Erythroblast (primary cell): Measurements from ENCODE around the gene RSU1.
A peak's percentile ranks its signal among the peaks of the same experiment; 100 is the strongest.

Experiments used
- DNase-seq, 2 experiments: peaks; one replicate each; lab custom pipeline; 2025; lab: John Stamatoyannopoulos, UW
- GATA1 ChIP-seq: IDR thresholded peaks from 2 replicates; pipeline ENCODE4 v1.6.1; 2011; ENCODE audit warnings: low read depth, mild to moderate bottlenecking, control low read depth, low read length, moderate library complexity
- POLR2A ChIP-seq: IDR thresholded peaks from 2 replicates; pipeline ENCODE4 v1.6.1; 2011; ENCODE audit warnings: mild to moderate bottlenecking, low read length

The RSU1 gene

GRCh38 chr10:16632996-16633395 is 184.2 kb downstream of the RSU1 start:
- DNase-seq = no peak
- no peak for TF ChIP-seq GATA1
- TF ChIP-seq POLR2A = no peak

GRCh38 chr10:16626697-16627096 is 190.5 kb downstream of the RSU1 start:
- DNase-seq = no peak
- TF ChIP-seq POLR2A (no peak), GATA1 (no peak)

GRCh38 chr10:16612981-16613355 is 204.3 kb downstream of the RSU1 start:
- no peak for TF ChIP-seq POLR2A
- no peak for TF ChIP-seq GATA1
- no peak for DNase-seq

- no peak for TF ChIP-seq POLR2A
- TF ChIP-seq GATA1 = no peak
- DNase-seq = peak; percentile 44 to 55
These were observed 204.9 kb downstream of the RSU1 start for GRCh38 chr10:16612115-16612980.

GRCh38 chr10:16611037-16611436 is 206.2 kb downstream of the RSU1 start:
- DNase-seq = no peak
- no peak for TF ChIP-seq GATA1

- DNase-seq = no peak
- TF ChIP-seq POLR2A (no peak), GATA1 (no peak)
These were observed 208.0 kb downstream of the RSU1 start for GRCh38 chr10:16609211-16609610.

- DNase-seq = no peak
- no peak for TF ChIP-seq GATA1
- no peak for TF ChIP-seq POLR2A
These were observed 210.3 kb downstream of the RSU1 start for GRCh38 chr10:16606923-16607322.

- no peak for DNase-seq
- no peak for TF ChIP-seq GATA1
- TF ChIP-seq POLR2A = no peak
These were observed 210.8 kb downstream of the RSU1 start for GRCh38 chr10:16606421-16606820.

GRCh38 chr10:16603308-16603707 is 213.9 kb downstream of the RSU1 start:
- DNase-seq = no peak
- TF ChIP-seq POLR2A (no peak), GATA1 (no peak)

- DNase-seq = no peak
- no peak for TF ChIP-seq GATA1
- TF ChIP-seq POLR2A = no peak
These were observed 215.0 kb downstream of the RSU1 start for GRCh38 chr10:16602104-16602775.

- no peak for TF ChIP-seq GATA1
- TF ChIP-seq POLR2A = no peak
- DNase-seq = no peak
These were observed 217.6 kb downstream of the RSU1 start for GRCh38 chr10:16599662-16600061.

GRCh38 chr10:16597656-16598055 is 219.6 kb downstream of the RSU1 start:
- DNase-seq = no peak
- TF ChIP-seq GATA1 (no peak), POLR2A (no peak)

- TF ChIP-seq POLR2A (no peak), GATA1 (no peak)
- DNase-seq = no peak
These were observed 224.8 kb downstream of the RSU1 start for GRCh38 chr10:16592378-16592777.

GRCh38 chr10:16586358-16587138 is 230.7 kb downstream of the RSU1 start:
- TF ChIP-seq POLR2A = no peak
- no peak for TF ChIP-seq GATA1
- DNase-seq = no peak

GRCh38 chr10:16585103-16585502 is 232.1 kb downstream of the RSU1 start:
- TF ChIP-seq POLR2A = no peak
- TF ChIP-seq GATA1 = no peak
- DNase-seq = no peak
